Activated gamma-delta T cell (primary cell): ENCODE measurements around the gene ENTPD8.
"Not testable (repeated sequence)": the region's sequence is repeated elsewhere in the genome, so short reads cannot be mapped to it uniquely, and the experiment has no call there.

Experiments
- DNase-seq: peaks from one replicate; lab custom pipeline; 2025; lab: John Stamatoyannopoulos, UW

The ENTPD8 gene

GRCh38 chr9:137411645-137412380 lies 29.3 kb downstream of the ENTPD8 start:
- DNase-seq: no peak

- no peak for DNase-seq
Measured at GRCh38 chr9:137411260-137411644, 29.9 kb downstream of the ENTPD8 start.

GRCh38 chr9:137410891-137411249 lies 30.3 kb downstream of the ENTPD8 start:
- no peak for DNase-seq

- not testable (repeated sequence) for DNase-seq
Measured at GRCh38 chr9:137410236-137410890, 30.8 kb downstream of the ENTPD8 start.

- DNase-seq: no peak
Measured at GRCh38 chr9:137409515-137409914, 31.6 kb downstream of the ENTPD8 start.

- no peak for DNase-seq
Measured at GRCh38 chr9:137408651-137409405, 32.3 kb downstream of the ENTPD8 start.

GRCh38 chr9:137407590-137408300 lies 33.4 kb downstream of the ENTPD8 start:
- DNase-seq: no peak

GRCh38 chr9:137406876-137407589 lies 34.1 kb downstream of the ENTPD8 start:
- DNase-seq: peak; percentile 28

GRCh38 chr9:137406085-137406760 lies 34.9 kb downstream of the ENTPD8 start:
- DNase-seq: no peak

- DNase-seq: no peak
Measured at GRCh38 chr9:137405677-137406081, 35.5 kb downstream of the ENTPD8 start.

GRCh38 chr9:137404961-137405567 lies 36.1 kb downstream of the ENTPD8 start:
- no peak for DNase-seq

GRCh38 chr9:137403269-137403668 lies 37.9 kb downstream of the ENTPD8 start:
- DNase-seq: no peak

GRCh38 chr9:137402746-137403145 lies 38.4 kb downstream of the ENTPD8 start:
- no peak for DNase-seq

- no peak for DNase-seq
Measured at GRCh38 chr9:137398561-137399468, 42.3 kb downstream of the ENTPD8 start.

GRCh38 chr9:137397675-137398423 lies 43.3 kb downstream of the ENTPD8 start:
- DNase-seq: no peak

- no peak for DNase-seq
Measured at GRCh38 chr9:137396634-137397367, 44.4 kb downstream of the ENTPD8 start.

GRCh38 chr9:137396227-137396626 lies 44.9 kb downstream of the ENTPD8 start:
- DNase-seq: no peak

GRCh38 chr9:137395666-137396010 lies 45.5 kb downstream of the ENTPD8 start:
- no peak for DNase-seq
